Skeletal muscle cell (primary cell): Measurements from ENCODE around the gene TBC1D1.
A peak's percentile ranks its signal among the peaks of the same experiment; 100 is the strongest.
"Not testable (repeated sequence)": the region's sequence is repeated elsewhere in the genome, so short reads cannot be mapped to it uniquely, and the experiment has no call there.

Experiments
- DNase-seq: peaks from one replicate; pipeline ENCODE4 v3.0.0-alpha.2; 2010; ENCODE audit warnings: low read depth
- H3K4me3 ChIP-seq: 2 replicates; pipeline ENCODE4 v1.5.1; 2011; ENCODE audit warnings: low read depth, mild to moderate bottlenecking, control low read depth, low read length, moderate library complexity

Gene TBC1D1

DNA sequence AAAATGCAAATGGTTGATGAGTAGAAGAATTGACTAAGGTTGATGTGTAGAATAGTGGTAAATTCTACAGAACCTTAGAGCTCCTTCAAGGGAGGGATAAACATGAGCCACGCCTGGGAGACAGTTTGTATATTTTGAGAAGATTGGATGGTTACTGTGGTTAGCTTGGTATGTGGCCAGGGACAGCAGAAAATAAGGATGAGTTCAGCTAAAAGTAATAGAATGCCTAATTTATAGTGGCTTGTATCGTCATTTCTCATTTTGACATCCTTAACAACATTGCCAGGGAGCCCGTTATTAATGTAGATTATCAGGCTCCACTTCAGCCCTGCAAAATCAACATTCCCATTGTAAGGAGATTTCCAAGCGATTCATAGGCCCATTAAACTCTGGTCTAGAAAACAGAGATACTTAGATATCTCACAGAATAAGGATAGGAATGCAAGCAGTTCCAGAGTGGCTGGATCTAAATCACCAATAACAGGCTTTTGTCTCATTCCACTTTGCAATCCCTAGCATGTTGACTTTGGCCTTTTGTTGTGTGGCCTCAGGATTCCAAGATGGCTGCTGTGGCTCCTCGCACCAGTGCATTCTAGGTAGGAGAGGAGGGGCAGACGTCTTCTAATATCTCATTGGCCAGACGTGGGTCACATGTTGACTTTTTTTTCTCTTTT, 62.9 kb downstream of the TBC1D1 start:
- H3K4me3 ChIP-seq = no peak overlapping the region
- peak; percentile 30 for DNase-seq

DNA sequence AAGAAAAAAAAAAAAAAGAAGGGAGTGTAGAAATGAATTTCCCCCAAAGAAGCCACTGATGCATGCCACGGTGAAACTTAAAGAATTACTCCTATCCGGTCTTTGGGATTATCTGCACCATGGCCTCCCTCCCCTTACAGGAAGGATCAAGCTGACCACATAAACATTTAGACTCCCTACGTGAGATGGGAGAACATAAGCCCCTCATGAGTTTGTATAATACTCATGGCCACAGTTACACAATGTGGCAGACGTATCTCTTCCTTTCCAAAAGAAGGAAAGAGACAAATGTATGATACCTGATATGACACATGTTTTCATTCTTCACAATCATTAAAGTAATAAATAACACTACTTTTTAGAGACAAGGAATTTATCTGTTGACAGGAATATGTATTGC, 66.1 kb downstream of the TBC1D1 start:
- no peak overlapping the region for H3K4me3 ChIP-seq
- DNase-seq = no peak

DNA sequence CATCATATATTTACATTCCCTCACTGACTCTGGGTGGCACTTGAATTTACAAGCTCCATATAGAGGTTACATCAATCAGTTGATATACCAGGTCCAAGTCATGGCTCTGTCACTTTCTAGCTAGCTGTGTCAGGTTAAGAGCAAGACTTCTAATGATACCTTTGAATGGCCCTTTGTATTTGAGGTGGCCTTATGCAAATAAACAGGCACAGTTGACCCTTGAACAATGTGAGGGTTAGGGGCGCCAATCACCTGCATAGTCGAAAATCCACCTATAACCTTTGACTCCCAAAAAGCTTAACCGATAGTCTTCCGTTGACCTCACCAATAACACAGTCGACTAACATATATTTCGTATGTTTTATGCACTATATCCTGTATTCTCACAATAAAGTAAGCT, 68.0 kb downstream of the TBC1D1 start:
- no peak overlapping the region for H3K4me3 ChIP-seq
- no peak for DNase-seq

DNA sequence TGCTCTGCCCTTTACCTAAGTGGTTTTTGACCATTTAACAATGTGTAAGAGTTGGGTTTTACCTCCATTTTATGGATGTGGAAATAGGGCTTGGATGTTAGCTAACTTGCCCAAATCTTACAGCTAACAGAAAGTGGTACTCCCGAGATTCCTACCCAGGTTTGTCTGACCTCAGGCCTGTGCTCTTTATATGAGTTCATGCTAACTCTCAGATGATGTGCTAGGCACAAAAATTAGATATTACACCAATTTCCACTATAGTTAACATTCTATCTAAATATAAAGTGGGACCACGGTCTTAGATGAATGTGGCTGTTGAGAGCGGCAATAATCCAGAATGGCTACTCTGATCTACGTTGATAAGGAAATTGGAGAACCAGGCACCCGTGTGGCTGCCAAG, 69.2 kb downstream of the TBC1D1 start, which contains the start of gene PTTG2:
TSS of gene PTTG2 (plus strand) at position 301 of the 400 bp plus-strand sequence. CDS start at position 338, 37 bp downstream.
- H3K4me3 ChIP-seq = no peak within 1 kb of the TSS
- no peak for DNase-seq

DNA sequence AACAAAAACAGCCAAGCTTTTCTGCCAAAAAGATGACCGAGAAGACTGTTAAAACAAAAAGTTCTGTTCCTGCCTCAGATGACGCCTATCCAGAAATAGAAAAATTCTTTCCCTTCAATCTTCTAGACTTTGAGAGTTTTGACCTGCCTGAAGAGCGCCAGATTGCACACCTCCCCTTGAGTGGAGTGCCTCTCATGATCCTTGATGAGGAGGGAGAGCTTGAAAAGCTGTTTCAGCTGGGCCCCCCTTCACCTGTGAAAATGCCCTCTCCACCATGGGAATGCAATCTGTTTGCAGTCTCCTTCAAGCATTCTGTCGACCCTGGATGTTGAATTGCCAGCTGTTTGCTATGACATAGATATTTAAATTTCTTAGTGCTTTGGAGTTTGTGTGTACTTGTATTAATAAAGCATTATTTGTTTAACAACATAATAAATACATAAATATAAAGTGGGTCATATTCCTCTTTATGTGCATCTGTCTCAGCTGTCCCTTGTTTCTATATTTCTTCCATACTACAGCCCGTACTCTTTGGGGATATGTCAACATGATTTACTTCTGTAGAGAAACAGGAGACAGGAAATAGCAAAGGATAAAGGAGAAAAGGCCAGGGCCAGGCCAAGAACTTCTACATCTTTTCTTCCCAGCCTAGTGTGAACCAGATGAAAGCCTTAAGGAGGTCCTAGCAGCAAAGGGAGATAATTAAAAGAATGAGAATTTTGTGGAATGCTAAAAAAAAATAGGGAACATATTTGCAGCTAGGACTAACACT, 70.0 kb downstream of the TBC1D1 start:
- no peak for DNase-seq
- no peak overlapping the region for H3K4me3 ChIP-seq

DNA sequence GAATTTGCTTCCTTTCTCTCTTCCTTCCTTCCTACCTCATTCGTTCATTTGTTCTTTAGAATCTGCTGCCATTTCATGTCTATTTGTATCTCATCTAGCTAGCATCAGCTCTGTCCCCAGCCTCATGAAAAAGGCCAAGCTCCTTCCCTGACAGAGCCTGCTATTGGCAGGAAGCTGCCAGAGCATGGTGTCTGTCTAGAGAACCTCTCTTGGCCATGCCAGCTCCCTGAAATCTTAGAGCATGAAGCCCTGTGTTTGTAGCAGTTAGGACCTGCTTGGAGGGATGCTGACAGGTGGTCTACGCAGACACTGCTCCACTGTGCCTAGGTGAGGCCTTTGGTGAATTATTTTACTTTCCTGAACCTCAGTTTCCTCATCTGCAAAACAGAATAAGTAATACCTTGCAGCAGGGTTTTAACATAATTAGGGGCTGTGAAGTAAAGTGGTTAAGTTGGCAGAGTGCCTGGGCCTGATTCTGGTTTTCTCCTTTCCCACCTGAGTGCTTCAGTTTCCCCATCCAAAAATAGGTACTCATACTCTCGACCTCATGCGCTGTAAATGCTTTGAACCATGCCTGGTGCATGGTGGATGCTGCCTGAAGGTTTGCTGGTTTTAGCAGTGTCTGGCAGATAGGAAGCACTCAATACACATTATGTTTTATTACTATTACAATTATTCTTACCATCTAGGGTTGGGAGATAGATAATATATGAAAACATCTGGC, 74.0 kb downstream of the TBC1D1 start:
- no peak overlapping the region for H3K4me3 ChIP-seq
- no peak for DNase-seq

DNA sequence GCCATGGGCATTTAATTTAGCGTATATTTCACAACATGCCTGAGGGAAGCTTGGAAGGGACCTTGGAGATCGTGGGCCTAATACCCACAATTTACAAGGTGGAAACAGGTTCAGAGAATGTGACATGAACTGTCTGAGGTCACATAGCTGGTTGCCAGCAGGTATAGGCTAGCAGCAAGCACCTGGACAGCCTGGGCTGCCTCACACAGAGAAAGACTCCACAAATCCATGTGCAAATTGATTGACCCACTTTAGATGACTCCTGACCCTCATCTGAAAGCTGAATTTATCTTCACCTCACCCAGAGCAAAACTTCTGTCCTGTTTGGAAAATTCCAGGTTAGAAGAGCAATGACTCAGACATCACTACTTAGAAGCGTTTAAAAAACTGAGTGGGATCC, 75.2 kb downstream of the TBC1D1 start:
- no peak for DNase-seq
- no peak overlapping the region for H3K4me3 ChIP-seq

DNA sequence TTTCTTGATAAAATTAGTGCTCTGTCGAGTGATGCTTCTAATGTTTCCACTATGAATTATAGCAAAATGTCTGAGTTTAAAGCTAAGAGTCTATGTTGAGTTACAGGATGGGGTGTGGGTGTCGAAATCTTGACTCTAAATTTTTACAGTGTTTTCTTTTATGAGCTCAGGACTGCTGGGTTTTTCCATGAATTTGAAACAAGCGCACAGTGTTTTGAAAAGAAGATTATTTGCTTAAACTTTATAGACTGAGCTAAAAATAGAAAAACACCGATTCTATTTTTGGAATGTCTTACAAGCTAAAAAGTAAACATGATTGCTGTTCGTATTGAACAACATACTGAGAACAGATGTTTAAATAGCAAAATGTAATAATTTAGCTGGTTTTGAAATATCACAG, 76.9 kb downstream of the TBC1D1 start:
- H3K4me3 ChIP-seq = no peak overlapping the region
- no peak for DNase-seq

DNA sequence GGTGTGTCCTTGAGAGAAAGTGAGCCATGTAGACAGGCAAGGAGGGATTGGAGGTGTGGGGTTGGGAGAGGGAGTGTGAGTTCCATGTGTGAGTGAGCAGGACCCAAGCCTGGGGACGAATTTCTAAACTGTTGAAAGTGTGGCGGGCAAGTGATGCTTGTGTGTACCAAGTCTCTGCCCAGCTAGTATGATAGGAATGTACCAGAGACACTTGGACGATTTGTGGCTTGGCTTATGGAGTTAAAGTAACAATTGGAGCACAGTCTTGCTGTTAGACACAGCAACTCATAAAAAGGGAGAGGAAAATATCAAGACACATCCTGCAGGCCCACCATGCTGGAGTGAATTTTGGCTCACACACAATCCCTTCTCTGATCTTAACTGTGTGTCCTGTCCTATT, 77.9 kb downstream of the TBC1D1 start:
- no peak overlapping the region for H3K4me3 ChIP-seq
- no peak for DNase-seq

DNA sequence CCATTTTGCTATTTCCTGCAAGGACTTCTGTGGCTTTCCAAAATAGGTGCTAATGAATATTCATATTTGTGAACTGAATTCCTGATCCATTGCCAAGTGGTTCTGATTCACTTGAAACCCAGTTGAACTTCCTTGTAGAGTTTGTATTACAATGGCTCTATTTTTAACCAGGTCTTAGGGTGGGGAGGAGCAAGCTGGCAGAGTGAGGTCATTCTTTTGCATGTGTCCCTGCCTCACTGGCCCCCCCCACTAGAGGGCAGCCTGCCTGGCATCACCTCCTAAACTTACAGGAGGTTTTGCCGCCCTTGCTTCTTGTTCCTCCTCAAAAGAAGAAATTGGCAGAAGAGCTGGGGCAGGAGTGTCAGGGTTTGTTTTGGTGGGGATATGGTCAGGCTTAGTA, 79.8 kb downstream of the TBC1D1 start:
- H3K4me3 ChIP-seq = no peak overlapping the region
- DNase-seq = no peak

DNA sequence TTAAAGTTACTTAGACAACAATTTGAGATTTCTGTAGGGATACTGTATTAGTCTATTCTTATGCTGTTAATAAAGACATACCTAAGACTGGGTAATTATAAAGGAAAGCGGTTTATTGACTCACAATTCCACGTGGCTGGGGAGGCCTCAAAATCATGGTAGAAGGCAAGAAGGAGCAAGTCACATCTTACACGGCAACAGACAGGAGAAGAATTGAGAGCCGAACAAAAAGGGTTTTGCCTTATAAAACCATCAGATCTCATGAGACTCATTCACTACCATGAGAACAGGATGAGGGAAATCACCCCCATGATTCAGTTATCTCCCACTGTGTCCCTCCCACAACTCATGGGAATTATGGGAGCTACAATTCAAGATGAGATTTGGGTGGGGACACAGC, 80.3 kb downstream of the TBC1D1 start:
- no peak for DNase-seq
- H3K4me3 ChIP-seq = no peak overlapping the region

DNA sequence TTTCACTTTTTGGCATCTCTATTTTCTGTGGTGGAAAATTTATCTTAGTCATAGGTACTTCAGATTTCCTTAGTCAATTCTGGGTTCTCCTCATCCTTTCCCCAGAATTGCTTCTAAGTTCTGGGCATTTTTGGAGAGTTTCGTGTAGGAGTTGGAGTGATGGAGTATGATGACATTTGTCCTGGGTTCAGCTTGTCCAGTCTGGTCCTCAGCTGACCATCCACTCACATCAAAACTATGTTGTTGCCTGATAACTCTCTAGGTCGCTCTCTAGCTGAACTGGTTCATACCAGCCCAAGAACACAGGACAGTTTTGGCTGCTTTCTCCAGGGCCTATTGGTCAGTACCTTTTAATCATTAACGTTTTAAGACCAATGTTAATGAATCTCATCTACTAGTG, 82.6 kb downstream of the TBC1D1 start:
- H3K4me3 ChIP-seq = no peak overlapping the region
- DNase-seq = no peak

DNA sequence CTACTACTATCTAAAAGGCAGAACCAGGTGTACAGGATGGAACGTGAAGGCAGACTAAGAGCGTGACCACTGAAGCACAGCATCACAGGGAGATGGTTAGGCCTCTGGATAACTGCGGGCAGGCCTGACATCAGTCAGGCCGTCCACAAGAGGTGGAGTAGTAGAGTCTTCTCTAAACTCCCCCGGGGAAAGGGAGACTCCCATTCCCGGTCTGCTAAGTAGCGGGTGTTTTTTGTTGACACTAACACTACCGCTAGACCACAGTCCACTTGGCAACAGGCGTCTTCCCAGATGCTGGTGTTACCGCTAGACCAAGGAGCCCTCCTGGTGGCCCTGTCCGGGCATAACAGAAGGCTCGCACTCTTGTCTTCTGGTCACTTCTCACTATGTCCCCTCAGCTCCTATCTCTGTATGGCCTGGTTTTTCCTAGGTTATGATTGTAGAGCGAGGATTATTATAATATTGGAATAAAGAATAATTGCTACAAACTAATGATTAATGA, 84.5 kb downstream of the TBC1D1 start:
- not testable (repeated sequence) for H3K4me3 ChIP-seq, DNase-seq

DNA sequence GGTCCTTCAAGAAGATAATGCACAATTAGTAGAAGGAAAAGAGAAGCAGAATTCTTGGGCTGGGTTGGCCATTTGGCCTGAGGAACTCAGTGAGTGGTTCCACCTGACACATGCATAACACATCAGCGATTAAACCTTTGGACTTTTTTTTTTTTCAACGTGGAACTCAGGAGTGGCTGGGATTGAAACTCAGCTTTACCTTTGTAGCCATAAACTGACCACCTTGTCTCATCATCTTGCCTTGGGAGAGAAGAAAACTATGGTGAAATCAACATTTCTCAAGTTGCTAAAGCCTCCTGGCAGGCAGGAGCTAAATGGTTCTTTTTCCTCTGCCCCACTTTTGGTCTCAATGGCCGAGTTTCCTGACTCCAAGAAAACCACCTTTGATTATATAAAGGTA, 85.6 kb downstream of the TBC1D1 start:
- no peak for DNase-seq
- peak overlapping the region; percentile 72 for H3K4me3 ChIP-seq

DNA sequence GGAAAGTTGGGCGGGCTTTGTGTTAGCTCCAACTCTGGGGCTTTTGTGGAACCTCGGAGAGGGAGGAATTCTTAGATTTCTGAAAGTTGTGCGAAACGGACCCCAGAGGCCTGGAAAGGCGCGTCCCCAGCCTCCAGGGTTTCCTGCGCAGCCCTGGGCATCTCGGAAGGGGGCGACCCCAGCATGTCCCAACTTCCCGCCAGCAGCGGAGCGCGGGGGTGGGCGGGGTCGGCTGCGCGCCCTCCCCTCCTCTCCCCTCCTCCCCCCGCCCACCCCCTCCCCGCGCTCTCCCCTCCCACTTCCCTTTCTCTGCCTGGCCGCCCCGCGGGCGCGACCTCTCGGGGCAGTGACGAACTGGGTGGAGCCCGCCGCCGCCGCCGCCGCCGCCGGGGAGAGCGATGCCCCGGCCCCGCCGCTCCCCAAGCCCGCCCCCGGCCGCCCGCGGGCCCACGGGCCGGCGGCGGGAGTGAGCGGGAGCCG, 86.1 kb downstream of the TBC1D1 start:
- DNase-seq = peak; percentile 36
- peak overlapping the region; percentile 72 for H3K4me3 ChIP-seq

DNA sequence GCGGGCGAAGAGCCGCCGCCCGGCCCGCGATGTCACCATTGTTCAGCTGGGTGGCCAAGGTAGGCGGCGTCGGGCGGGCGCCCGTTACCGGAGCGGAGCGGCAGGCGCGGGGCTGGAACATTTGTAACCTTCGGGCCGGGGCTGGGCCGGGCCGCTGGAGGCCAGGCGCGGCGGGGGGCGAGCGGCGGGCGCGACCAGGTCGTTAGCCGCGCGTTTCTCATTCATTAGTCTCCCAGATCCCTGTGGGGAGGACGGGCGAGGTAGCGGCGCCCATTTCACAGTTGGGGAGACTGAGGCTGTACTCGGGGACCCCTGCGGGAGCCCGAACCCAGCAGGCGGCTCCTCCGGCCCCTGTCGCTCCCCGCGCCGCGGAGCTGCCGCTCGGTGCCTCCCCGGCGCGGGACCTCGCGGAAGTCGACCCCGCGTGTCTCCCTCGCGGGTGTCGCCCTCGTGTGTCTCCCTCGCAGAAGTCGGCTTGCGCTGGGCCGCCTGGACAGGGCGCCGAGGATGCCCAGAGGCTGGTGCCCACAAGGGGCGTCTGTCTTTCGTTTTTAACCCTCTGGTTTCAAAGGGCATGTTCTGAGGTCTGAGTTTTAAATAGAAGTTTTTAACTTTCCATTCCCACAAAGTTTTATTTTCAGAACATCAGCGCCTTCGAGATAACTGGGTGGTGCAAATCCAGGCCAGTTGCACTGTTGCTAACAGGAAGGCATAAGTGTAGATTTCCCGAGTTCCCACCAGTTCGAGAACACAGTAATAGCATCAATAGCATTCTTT, 86.8 kb downstream of the TBC1D1 start:
- DNase-seq = no peak
- H3K4me3 ChIP-seq = peak overlapping the region; percentile 72

DNA sequence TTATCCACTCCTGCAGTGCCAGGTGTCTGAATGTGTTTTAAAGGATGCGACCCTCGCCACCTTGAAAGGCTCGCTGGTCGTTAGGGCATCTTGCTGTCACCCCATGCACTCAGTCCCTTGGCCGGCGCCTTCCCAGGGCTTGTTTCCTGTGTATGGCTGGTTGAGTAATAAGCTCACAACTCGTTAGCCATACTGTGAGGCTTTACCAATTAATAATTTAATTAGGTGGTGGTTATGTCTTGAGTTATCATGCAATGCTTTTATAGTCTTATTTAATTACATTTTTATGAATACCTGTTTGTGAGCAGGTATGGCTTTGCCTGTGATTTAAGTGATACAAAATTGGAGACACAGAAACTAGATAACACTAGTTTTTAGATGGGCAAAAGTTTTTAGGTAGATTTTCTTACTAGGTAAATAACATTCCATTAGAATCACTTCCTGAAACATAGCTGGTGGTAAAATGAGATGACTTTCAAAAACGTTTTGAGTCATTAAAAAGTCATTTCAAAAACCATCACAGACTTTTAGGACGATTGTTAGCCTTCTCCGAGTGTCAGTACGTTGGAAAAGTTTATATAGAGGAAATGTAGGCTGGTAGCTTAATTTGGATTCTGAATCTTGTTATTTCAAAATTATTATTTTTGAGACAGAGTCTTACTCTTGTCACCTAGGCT, 87.5 kb downstream of the TBC1D1 start:
- H3K4me3 ChIP-seq = peak overlapping the region; percentile 72
- no peak for DNase-seq

DNA sequence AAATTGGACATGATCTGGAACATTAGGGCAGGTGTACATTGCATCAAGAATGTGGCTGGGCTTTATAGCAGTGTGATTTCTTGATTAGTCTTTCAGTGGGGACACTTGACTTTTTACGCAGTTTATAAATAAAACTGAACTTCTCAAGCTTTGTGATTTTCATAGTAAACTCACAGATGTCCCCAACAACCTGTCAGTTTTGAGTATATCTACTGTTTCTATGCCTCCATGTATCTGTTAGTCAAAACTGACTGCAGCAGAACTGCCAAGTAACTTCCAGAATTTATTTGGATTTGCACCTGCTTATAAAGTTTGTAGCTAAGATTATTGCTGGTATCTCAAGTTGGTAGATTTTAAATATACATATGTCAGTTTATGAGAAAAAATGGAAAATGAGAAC, 89.4 kb downstream of the TBC1D1 start:
- H3K4me3 ChIP-seq = no peak overlapping the region
- DNase-seq = no peak

DNA sequence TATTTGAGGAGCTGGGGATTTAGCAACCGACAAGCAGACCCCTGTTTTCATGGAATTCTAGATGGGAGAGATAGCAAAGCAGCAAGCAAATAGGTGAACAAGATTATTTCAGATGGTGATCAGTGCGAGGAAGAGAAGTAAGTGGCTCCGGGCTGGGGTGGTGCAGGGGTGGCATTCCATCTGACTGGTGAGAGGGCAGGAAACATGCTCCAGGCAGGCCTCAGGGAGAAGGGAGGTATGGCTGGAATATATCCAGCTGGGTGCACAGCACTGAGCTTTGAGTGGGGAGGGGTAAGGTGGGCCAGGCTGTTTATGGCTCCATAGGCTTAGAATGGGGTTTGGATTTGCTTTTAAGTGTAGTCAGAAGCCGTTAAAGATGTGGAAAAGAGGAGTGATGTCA, 90.5 kb downstream of the TBC1D1 start:
- DNase-seq = no peak

More for the DNA sequence above, 90.5 kb downstream of the TBC1D1 start:
- no peak overlapping the region for H3K4me3 ChIP-seq
